Measurements from ENCODE around the gene CYP21A2.
"Not testable (repeated sequence)": the region's sequence is repeated elsewhere in the genome, so short reads cannot be mapped to it uniquely, and the experiment has no call there.

The CYP21A2 gene

DNA sequence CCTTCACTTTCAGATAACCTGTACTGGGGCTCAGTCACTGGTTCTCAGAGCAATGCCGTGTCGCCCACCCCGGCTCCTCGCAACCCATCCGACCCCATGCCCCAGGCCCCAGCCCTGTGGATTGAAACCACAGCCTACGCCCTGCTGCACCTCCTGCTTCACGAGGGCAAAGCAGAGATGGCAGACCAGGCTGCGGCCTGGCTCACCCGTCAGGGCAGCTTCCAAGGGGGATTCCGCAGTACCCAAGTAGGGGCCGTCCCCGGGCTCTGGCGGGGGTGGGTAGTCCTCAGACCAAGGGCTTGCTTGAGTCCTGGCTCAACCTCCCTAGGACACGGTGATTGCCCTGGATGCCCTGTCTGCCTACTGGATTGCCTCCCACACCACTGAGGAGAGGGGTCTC, 8.7 kb upstream of the CYP21A2 start:
- DNase-seq (ENCODE audit: low read depth in 2 of 2), result not testable (repeated sequence)

DNA sequence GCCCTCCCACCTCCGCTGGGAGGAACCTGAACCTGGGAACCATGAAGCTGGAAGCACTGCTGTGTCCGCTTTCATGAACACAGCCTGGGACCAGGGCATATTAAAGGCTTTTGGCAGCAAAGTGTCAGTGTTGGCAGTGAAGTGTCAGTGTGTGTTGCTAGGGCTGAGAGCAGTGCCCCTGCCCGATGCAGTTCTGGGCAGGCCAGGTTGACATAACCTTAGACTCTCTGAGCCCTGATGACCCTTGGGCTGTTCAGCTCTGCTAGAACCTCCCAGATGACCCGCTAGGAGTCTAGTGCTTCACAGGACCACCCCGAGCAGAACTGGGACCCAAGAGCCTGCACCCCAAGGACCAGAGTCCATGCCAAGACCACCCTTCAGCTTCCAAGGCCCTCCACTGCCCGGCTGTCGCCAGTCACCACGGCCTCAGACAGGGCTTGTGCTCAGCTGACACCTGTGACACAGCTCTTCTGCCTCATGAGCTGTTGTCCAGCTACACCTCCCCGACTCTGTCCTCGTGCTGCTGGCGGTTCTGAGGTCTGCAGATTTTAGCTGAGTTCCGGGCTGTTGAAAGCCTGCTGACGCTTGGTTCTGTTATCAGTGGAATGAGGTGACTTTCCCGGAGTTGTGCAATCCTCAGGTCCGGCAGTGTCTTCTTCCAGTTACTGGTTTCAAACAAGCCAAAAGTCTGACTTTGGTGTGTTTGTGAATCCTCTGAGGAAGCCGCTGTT, 2.8 kb upstream of the CYP21A2 start:
- DNase-seq (ENCODE audit: low read depth in 2 of 2), result not testable (repeated sequence)

DNA sequence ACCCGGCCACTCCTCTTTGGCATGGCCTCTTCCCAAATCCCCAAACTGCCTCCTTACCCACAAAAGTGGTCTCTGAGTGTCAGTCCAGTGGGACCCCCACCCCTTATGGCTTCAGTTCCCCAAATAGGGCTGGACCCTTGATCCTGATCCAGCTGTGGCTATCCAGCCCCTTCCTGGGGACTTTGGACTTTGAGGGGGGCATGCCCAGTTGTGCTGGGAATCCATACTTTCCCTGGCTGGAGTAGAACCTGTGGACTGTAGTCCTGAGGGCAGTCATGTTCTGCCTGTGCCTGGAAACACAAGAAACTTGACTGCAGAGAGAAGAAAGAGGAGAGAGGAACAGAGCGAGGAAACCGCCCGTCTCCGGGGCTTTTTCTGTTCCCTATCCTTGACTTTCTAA, 1.1 kb upstream of the CYP21A2 start:
- not testable (repeated sequence) for DNase-seq (ENCODE audit: low read depth in 2 of 2)

DNA sequence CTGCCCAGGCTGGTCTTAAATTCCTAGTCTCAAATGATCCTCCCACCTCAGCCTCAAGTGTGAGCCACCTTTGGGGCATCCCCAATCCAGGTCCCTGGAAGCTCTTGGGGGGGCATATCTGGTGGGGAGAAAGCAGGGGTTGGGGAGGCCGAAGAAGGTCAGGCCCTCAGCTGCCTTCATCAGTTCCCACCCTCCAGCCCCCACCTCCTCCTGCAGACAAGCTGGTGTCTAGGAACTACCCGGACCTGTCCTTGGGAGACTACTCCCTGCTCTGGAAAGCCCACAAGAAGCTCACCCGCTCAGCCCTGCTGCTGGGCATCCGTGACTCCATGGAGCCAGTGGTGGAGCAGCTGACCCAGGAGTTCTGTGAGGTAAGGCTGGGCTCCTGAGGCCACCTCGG, 663 bp downstream of the CYP21A2 start:
- DNase-seq (ENCODE audit: low read depth in 2 of 2), result not testable (repeated sequence)

DNA sequence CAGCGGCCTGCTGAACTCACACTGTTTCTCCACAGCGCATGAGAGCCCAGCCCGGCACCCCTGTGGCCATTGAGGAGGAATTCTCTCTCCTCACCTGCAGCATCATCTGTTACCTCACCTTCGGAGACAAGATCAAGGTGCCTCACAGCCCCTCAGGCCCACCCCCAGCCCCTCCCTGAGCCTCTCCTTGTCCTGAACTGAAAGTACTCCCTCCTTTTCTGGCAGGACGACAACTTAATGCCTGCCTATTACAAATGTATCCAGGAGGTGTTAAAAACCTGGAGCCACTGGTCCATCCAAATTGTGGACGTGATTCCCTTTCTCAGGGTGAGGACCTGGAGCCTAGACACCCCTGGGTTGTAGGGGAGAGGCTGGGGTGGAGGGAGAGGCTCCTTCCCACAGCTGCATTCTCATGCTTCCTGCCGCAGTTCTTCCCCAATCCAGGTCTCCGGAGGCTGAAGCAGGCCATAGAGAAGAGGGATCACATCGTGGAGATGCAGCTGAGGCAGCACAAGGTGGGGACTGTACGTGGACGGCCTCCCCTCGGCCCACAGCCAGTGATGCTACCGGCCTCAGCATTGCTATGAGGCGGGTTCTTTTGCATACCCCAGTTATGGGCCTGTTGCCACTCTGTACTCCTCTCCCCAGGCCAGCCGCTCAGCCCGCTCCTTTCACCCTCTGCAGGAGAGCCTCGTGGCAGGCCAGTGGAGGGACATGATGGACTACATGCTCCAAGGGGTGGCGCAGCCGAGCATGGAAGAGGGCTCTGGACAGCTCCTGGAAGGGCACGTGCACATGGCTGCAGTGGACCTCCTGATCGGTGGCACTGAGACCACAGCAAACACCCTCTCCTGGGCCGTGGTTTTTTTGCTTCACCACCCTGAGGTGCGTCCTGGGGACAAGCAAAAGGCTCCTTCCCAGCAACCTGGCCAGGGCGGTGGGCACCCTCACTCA, 1.4 kb downstream of the CYP21A2 start:
- DNase-seq (ENCODE audit: low read depth in 2 of 2), result not testable (repeated sequence)

DNA sequence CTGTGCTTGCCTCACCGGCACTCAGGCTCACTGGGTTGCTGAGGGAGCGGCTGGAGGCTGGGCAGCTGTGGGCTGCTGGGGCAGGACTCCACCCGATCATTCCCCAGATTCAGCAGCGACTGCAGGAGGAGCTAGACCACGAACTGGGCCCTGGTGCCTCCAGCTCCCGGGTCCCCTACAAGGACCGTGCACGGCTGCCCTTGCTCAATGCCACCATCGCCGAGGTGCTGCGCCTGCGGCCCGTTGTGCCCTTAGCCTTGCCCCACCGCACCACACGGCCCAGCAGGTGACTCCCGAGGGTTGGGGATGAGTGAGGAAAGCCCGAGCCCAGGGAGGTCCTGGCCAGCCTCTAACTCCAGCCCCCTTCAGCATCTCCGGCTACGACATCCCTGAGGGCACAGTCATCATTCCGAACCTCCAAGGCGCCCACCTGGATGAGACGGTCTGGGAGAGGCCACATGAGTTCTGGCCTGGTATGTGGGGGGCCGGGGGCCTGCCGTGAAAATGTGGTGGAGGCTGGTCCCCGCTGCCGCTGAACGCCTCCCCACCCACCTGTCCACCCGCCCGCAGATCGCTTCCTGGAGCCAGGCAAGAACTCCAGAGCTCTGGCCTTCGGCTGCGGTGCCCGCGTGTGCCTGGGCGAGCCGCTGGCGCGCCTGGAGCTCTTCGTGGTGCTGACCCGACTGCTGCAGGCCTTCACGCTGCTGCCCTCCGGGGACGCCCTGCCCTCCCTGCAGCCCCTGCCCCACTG, 2.3 kb downstream of the CYP21A2 start:
- DNase-seq (ENCODE audit: low read depth in 2 of 2), result not testable (repeated sequence)

DNA sequence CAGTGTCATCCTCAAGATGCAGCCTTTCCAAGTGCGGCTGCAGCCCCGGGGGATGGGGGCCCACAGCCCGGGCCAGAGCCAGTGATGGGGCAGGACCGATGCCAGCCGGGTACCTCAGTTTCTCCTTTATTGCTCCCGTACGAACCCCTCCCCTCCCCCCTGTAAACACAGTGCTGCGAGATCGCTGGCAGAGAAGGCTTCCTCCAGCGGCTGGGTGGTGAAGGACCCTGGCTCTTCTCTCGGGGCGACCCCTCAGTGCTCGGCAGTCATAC, 2.8 kb downstream of the CYP21A2 start:
- DNase-seq (ENCODE audit: low read depth in 2 of 2), result not testable (repeated sequence)

DNA sequence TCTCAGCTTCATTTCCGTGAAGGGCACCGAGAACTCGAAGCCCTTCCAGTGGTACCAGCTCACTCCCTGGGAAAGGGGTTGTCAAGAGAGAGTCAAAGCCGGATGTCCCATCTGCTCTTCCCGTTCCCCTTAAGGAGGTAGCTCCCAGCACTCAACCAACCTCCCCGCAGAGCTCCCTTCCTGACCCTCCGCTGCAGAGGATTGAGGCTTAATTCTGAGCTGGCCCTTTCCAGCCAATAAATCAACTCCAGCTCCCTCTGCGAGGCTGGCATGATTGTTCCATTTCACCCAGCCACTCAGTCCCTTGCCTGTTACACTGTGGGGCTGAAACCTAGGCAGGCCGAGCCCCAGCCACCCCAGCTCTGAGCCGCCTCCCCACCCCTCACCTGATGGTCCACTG, 3.2 kb downstream of the CYP21A2 start:
- not testable (repeated sequence) for DNase-seq (ENCODE audit: low read depth in 2 of 2)

DNA sequence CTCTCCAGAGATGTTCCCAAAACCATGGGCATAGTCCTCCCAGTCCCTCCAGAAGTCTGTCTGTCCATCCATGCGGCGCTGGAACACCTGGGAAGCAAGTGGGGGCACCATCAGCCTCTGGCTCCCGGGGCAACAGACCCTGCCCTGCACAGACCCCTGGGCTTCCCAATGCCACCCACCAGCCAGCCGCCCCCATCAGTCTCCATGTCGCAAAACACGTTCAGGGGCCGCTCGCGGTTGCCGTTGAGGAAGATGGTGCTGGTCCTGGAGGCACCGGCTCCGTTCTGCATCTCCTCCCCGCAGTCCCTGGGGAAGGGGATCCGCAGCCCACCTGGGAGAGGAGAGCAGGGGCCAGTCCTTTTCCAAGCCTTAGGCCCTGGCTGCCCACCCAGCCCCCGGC, 4.1 kb downstream of the CYP21A2 start:
- not testable (repeated sequence) for DNase-seq (ENCODE audit: low read depth in 2 of 2)

DNA sequence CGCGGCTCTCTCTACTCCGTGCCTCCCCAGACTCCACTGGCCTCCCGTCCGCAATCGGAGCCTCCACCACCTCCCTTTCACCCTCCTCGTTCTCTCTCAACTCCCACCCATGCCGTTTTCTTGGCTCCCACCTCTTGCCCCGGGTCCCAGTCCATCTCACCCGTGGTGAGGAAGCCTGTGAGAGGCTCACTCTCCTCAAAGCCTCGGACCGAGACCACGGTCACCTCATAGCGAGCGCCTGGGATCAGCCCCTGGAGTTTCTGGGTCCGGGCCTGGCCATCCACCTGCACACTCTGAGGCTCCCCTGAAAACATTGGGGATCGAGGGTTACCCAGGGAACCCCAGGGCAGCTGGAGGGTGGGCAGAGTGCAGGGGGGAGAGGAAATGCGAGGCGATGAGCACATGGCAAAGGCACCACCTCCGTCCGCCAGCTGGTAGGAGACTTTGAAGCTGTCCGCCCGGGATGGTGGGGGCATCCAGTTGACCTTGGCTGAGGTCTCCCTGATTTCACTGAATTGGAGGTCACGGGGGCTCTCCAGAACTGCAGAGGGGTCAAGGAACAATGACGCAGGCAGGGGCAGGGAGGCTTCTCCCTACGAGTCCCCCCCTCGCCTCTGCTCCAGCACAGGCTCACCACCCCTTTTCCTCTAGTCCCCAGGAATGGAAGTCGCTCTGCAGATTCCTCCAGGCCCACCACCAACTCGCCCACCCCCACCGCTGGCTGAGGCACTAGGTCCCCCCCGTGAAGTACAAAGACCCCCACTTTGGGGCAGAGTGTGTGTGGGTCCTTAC, 5.6 kb downstream of the CYP21A2 start:
- DNase-seq (ENCODE audit: low read depth in 2 of 2), result not testable (repeated sequence)

DNA sequence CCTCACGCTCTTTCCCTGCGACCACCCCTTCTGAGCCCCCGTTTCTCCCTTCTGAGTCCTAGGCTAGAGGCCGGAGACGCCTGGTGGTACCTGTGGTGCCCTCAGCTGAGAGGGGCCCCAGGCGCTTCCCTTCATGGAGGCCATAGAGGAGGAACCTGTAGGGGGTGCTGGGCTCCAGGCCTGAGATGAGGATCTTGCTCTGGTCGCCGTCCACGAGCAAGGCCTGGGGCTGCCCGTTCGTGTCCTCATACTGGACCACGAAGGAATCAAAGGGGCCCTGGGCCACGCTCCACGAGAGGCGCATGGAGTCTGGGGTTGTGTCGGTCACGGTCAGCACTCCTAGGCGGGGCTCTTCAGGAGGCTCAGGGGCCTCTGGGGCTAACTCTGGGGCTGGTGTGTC, 6.7 kb downstream of the CYP21A2 start:
- DNase-seq (ENCODE audit: low read depth in 2 of 2), result not testable (repeated sequence)

DNA sequence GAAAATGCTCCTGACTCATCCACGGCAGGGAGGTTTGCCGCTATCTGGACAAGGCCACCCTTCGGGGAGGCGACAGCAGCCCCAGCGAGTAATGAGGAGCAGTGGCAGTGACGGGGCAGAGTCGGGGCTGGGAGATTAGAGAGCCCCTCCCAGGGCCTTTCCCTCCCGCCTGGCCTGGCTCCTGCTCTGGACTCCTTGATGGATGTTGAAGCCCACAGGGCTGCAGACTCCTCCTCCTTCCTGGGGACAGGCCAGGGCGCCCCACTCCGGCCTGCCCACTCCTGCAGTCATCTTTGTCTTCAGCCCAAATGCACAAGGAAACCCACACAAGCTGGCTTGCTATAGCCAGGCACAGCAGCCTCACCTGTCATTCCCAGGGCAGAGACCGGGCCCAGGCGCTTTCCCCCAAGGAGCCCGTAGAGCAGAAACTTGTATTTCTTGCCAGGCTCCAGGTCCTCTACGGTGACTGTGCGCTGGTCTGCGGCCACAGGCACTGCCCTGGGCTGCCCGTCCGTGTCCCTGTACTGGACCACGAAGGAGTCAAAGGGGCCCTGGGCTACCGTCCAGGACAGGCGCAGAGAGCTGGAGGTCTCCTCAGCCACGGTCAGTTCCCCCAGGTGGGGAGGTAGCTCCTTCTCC, 7.7 kb downstream of the CYP21A2 start:
- DNase-seq (ENCODE audit: low read depth in 2 of 2), result no peak

DNA sequence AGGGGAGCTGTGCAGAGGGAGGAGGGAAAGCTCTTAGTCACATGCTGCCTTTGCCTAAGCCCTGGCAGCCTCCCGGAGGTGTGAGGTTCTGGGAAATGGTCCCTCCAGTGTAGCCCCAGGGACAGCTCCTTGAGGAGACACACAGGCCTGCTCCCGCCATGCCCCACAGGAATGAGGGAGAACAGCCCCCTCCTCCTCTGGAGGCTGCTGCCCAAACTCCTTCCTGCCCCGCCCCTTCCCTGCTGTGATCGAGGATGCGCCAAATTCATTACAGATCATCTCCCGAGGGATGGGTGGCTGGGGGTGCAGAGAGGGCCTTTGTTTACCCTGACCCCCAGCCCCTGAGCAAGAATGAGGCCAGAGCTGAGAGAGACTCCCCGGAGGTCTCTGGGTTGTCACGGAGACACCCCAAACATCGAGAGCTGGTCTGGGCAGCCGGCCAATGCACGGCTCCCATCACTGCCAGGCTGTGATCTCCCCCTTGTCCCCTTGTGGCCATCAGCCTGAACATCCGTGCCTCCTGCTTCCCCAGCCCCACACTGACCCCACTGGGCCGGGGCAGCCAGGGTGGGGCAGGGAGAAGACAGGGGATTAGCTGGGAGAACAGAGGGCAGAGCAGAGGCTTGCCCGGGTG, 8.4 kb downstream of the CYP21A2 start:
- no peak for DNase-seq (ENCODE audit: low read depth in 2 of 2)

DNA sequence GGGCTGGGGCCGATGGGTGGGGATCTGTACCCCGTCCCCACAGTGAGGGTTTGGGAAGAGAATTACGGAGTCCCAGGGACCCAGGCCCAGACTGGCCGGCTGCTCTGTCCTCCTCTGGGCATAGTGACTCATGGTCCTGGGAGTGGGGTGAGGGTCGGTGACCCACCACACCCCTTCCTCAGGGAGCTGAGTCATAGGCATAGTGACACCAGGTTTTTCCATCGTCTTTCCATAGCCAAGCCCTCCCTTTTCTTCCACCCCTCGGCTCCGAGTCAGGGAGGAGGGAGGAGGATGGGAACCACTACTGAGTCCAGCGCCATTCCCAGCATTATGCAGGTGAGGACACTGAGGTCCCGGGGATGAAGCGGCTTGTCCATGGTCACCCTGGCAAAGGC, 8.9 kb downstream of the CYP21A2 start:
- DNase-seq (ENCODE audit: low read depth in 2 of 2), result no peak

DNA sequence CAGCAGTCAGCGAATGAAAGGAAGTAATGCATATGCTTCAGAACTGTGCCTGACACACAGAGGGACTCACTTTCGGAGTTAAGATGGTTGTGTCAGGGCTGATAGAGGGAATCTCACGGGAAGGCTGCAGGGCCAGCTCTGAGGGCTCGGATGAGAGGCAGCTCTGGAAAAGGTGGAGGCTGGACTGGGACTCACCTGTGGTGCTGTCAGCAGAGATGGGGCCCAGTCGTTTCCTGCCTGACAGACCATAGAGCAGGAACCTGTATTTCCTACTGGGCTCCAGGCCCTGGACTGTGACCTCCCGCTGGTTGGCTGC, 9.3 kb downstream of the CYP21A2 start:
- DNase-seq (ENCODE audit: low read depth in 2 of 2), result no peak

DNA sequence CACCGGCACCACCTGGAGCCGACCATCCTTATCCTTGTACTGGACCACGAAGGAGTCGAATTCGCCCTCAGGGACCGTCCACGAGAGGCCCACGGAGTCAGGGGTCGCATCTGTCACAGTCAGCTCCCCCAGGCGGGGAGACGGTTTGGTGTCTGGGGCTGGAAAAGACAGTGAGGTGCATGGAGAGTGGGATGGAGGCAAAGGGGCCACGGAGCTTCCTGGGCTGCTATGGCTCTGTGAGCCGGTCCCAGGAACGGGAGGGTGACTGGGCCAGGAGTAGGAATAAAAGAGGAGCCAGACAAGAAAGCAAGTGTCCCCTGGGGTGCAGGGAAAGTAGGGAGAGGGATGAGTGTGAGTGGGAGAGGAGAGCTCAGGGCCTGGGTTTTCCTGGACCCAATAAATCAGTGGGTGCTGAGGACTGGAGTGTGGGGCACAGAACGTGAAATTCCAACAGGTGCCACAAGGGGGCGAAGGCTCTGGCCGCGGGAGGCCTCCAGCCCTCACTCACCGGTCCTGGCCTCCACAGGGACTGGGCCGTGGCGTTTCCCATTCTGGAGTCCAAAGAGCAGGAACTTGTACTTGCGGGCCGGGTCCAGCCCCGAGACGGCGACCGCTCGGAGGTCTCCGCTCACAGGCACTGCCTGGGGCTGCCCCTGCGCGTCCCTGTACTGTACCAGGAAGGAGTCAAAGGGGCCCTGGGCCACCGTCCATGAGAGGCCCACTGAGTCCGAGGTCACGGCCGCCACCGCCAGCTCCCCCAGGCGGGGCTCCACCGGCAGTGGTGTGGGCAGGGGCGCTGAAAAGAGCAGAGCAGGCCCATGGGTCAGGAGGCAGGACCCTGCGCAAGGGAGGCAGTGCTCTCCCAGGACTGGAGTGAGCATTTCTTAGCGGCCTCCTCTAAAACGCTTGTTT, 9.9 kb downstream of the CYP21A2 start:
- DNase-seq (ENCODE audit: low read depth in 2 of 2), result peak; percentile 13 to 68

DNA sequence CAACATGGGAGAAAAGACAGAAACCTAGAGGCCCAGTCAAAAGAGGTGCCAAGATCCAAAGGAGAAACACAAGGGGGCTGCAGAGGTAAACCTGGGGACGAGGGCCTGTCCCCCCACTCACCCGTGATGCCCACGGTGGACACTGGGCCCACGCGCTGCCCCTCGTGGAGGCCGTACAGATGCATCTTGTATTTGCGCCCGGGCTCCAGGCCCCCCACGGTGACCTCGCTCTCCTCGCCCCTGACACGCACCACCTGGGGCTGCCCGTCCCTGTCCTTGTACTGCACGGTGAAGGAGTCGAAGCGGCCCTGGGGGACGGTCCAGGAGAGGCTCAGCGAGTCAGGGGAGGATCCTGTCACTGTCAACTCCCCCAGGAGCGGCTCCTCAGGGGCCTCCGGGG, 10.9 kb downstream of the CYP21A2 start:
- not testable (repeated sequence) for DNase-seq (ENCODE audit: low read depth in 2 of 2)

DNA sequence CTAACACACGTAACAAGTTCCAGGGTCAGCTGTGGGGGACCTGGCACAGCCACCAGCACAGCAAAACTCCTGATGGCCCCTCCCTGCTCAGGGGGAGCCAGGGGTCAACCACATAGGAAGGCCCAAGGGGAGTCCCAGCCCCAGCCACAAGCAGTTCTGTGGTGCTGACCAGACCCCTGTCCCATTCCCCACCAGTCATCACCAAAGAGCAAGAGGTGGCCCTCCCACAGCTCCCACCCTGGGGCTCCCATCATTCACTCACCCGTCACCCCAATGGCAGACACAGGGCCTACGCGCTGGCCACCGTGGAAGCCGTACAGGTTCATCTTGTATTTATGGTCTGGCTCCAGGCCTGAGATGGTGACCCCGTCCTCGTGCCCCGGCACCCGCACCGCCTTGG, 11.5 kb downstream of the CYP21A2 start:
- DNase-seq (ENCODE audit: low read depth in 2 of 2), result not testable (repeated sequence)

DNA sequence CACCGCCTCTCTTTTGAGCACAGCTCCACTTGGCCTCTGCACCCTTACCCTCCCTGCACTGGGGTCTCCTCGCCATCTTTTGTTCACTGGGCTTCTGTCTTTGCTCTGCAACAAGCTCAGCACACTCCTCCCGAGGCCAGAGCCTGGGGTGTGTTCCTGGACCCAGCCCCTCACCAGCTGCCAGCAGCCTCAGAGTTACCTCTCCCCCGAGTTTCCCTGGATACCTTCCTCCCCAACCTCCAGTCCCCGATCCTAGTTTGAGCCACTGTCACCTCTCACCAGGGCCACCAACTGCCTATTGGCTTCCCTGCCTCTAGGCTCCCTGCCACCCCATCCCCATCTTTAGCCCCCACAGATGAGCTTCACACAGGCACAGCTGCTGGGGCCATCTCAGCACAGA, 12.3 kb downstream of the CYP21A2 start:
- DNase-seq (ENCODE audit: low read depth in 2 of 2), result no peak

DNA sequence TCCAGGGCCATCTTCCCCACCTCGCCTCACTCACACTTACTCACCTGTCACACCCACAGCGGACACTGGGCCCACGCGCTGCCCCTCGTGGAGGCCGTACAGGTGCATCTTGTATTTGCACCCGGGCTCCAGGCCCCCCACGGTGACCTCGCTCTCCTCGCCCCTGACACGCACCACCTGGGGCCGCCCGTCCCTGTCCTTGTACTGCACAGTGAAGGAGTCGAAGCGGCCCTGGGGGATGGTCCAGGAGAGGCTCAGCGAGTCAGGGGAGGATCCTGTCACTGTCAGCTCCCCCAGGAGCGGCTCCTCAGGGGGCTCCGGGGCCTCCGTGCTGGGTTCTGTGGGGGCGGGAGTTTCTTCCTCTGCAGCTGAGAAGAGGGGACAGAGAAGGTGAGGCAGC, 14.4 kb downstream of the CYP21A2 start:
- DNase-seq (ENCODE audit: low read depth in 2 of 2), result not testable (repeated sequence)
